Duodenal mucosa (tissue), 2 donors: ENCODE data around the gene RGS10.
A peak's percentile ranks its signal among the peaks of the same experiment; 100 is the strongest.

Experiments
- H3K27ac ChIP-seq: one replicate; pipeline ENCODE4 v1.7.0; 2013; ENCODE audit warnings: low read depth, low read length
- H3K27me3 ChIP-seq, 2 donors: one replicate each; pipeline ENCODE4 v1.7.0; 2013; ENCODE audit warnings: low read length in 2 of 2, control low read depth in 1 of 2; ENCODE audit not compliant: insufficient read depth in 2 of 2, control insufficient read depth in 1 of 2
- H3K36me3 ChIP-seq, 2 donors: one replicate each; pipeline ENCODE4 v1.7.0; 2013; ENCODE audit warnings: low read length in 2 of 2, control low read depth in 1 of 2; ENCODE audit not compliant: insufficient read depth in 2 of 2, control insufficient read depth in 1 of 2
- H3K4me1 ChIP-seq, 2 donors: one replicate each; pipeline ENCODE4 v1.7.0; 2013; ENCODE audit warnings: low read length in 2 of 2, control low read depth in 1 of 2; ENCODE audit not compliant: insufficient read depth in 2 of 2, control insufficient read depth in 1 of 2
- H3K4me3 ChIP-seq, 2 donors: one replicate each; pipeline ENCODE4 v1.7.0; 2013; ENCODE audit warnings: low read length in 2 of 2, low read depth in 1 of 2
- H3K9ac ChIP-seq, 2 donors: one replicate each; pipeline ENCODE4 v1.7.0; 2013; ENCODE audit warnings: low read length in 2 of 2, low read depth in 1 of 2
- H3K9me3 ChIP-seq, 2 donors: one replicate each; pipeline ENCODE4 v1.7.0; 2013; ENCODE audit warnings: low read length in 2 of 2, control low read depth in 1 of 2; ENCODE audit not compliant: control insufficient read depth in 1 of 2

The RGS10 gene

GRCh38 chr10:119550827-119551226 lies 8.3 kb upstream of the RGS10 start:
- no peak overlapping the region for H3K27ac ChIP-seq
- no peaks in the 10 kb centered on the region for H3K9me3 ChIP-seq
- H3K9ac ChIP-seq: no peak overlapping the region
- H3K4me3 ChIP-seq: no peak overlapping the region
- H3K27me3 ChIP-seq: peaks cover 0 to 9% of the 10 kb centered on the region in 2 donors
- H3K4me1 ChIP-seq: no peaks in the 10 kb centered on the region
- no peaks in the 10 kb centered on the region for H3K36me3 ChIP-seq

- Histone ChIP-seq H3K9me3 (no peaks in the 10 kb centered on the region), H3K27ac (no peak overlapping the region), H3K27me3 (peaks cover 0 to 9% of the 10 kb centered on the region in 2 donors), H3K4me3 (no peak overlapping the region), H3K4me1 (no peaks in the 10 kb centered on the region), H3K9ac (no peak overlapping the region), H3K36me3 (no peaks in the 10 kb centered on the region)
Measured at GRCh38 chr10:119549247-119549999, 6.9 kb upstream of the RGS10 start.

DNA sequence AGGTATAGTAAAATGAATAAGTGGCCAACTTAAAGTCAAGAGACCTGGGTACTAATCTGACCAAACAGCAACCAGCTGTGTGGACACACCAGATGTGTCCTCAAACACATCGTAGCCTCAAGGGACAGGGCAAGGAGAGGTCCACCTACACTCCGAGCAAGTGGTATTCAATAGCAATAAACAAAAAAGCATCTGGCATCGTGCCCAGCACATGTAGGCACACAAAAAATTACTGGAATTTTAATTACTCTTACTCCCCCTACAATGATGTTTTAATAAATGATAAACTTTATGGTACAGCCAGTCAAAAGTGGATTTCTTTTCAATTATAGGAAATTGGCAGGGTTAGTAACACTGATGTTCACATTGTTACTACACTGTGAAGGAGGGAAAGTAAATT lies 3.5 kb upstream of the RGS10 start:
- H3K9ac ChIP-seq: no peak overlapping the region
- H3K36me3 ChIP-seq: no peaks in the 10 kb centered on the region
- H3K27ac ChIP-seq: no peak overlapping the region
- peaks cover 0 to 9% of the 10 kb centered on the region in 2 donors for H3K27me3 ChIP-seq
- H3K4me1 ChIP-seq: peaks cover 4 to 5% of the 10 kb centered on the region in 2 donors
- no peak overlapping the region for H3K4me3 ChIP-seq
- H3K9me3 ChIP-seq: no peaks in the 10 kb centered on the region

DNA sequence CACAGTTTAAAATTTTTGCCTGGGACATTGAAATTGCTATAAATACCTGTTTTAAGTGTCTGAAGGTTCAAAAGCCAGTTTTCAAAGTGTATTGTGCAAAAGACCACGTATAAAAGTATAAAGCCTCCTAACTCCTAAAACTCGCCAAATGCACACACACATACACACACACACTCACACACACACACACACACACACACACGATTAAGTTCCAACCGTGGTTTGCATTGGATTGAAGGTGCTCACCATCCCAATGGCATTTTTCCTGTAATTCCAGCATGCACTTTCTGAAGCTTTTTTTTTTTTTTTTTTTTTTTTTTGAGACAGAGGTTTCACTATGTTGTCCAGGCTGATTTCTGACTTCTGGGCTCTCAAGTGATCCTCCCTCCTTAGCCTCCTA lies 2.8 kb upstream of the RGS10 start:
- no peaks in the 10 kb centered on the region for H3K9me3 ChIP-seq
- H3K27me3 ChIP-seq: peaks cover 0 to 9% of the 10 kb centered on the region in 2 donors
- H3K36me3 ChIP-seq: no peaks in the 10 kb centered on the region
- H3K4me3 ChIP-seq: no peak overlapping the region
- H3K27ac ChIP-seq: no peak overlapping the region
- H3K4me1 ChIP-seq: peaks cover 5 to 8% of the 10 kb centered on the region in 2 donors
- no peak overlapping the region for H3K9ac ChIP-seq

DNA sequence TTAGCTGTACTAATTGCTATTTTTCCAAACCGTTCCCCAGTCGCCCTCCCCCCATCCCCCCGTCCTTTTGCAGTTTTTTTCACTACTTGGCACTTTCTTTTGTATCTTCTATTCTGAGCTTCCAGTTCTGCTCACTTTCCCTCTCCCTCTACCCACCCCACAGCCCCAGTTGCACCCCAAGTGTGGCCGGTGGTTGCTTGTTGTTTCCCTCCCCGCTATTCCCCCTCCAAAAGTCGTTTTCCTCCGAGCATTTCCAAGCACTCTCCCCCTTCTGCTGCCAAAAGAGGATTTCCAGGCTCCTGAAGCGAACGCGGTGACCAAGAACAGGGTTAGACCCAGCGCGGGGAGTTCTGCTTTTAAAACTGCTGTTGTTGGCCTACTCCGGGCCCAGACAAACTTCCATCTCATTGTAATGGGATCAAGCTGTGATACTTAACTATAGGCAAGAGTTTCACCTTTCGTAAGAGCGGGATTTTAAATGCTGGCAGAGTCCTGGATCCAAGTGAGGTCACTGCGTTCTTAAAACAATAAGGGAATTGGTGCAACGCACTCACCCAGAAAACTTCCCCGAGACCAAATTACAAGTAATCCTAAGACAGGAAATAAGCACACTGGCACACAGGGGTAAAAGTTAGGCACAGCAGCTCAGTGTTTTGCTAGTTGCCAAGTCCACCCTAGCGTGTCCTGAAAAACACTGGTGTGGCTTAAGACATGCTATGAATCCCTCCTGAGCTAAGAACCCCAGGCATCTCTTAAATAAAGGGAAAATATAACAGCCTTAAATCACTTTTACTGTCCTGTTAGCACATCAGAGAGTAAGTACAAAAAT lies 1.5 kb upstream of the RGS10 start:
- Histone ChIP-seq H3K27ac (no peak overlapping the region), H3K9ac (peak overlapping the region in 1 of 2 donors; percentile 20), H3K4me1 (peaks cover 10 to 13% of the 10 kb centered on the region in 2 donors), H3K9me3 (no peaks in the 10 kb centered on the region), H3K27me3 (peaks cover 0 to 9% of the 10 kb centered on the region in 2 donors), H3K4me3 (peak overlapping the region in 1 of 2 donors; percentile 76), H3K36me3 (no peaks in the 10 kb centered on the region)

GRCh38 chr10:119542988-119543813 lies 682 bp upstream of the RGS10 start:
- no peaks in the 10 kb centered on the region for H3K36me3 ChIP-seq
- peak overlapping the region; percentile 49 for H3K27ac ChIP-seq
- peak overlapping the region; percentile 76 to 81 for H3K4me3 ChIP-seq
- H3K9me3 ChIP-seq: no peaks in the 10 kb centered on the region
- peaks cover 12 to 16% of the 10 kb centered on the region in 2 donors for H3K4me1 ChIP-seq
- H3K9ac ChIP-seq: peak overlapping the region; percentile 20 to 43
- H3K27me3 ChIP-seq: peaks cover 0 to under 1% of the 10 kb centered on the region in 2 donors

GRCh38 chr10:119541459-119542356 lies 811 bp downstream of the RGS10 start:
- Histone ChIP-seq H3K27ac (peak overlapping the region; percentile 22), H3K36me3 (no peaks in the 10 kb centered on the region), H3K4me3 (peak overlapping the region; percentile 76 to 81), H3K9ac (peak overlapping the region; percentile 56 to 84), H3K27me3 (no peaks in the 10 kb centered on the region), H3K9me3 (no peaks in the 10 kb centered on the region), H3K4me1 (peaks cover 14 to 21% of the 10 kb centered on the region in 2 donors)

DNA sequence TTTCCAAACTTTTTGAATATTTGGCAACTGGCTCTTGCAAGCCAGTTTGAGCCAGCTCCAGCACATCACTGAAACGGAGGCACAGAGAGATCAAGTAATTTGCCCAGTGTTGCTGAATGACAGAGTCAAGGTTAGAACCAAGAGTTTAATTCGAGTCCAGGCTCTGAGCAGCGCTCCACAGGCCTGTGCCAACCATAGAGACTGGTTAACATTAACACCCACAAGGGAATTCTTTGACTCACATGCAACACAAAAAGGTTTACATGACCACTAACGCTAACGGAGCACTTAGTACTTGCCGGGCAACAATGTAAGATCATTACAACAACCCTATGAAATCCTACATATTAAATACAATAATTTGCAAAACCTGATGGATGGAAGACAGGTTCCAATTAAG lies 1.5 kb downstream of the RGS10 start:
- Histone ChIP-seq H3K36me3 (no peaks in the 10 kb centered on the region), H3K4me3 (peak overlapping the region; percentile 76 to 81), H3K27ac (no peak overlapping the region), H3K27me3 (no peaks in the 10 kb centered on the region), H3K4me1 (peaks cover 20 to 27% of the 10 kb centered on the region in 2 donors), H3K9me3 (no peaks in the 10 kb centered on the region), H3K9ac (peak overlapping the region in 1 of 2 donors; percentile 84)

DNA sequence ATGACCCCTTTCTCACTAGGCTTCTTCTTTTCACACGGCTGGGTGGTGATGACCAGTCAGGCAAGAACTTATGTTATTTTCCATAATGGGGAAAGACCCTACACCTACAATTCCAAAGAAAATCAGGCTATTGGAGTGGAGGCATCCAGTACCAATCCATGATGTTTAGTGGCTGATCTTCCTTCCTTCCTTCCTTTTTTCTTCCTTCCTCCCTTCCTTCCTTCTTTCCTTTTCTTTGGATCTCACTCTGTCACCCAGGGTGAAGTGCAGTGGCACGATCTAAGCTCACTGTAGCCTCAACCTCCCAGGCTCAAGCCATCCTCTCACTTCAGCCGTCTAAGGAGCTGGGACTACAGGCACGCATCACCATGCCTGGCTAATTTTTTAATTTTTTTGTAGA lies 2.5 kb downstream of the RGS10 start:
- peak overlapping the region in 1 of 2 donors; percentile 81 for H3K4me3 ChIP-seq

More for the DNA sequence above, 2.5 kb downstream of the RGS10 start:
- H3K9ac ChIP-seq: no peak overlapping the region
- no peaks in the 10 kb centered on the region for H3K27me3 ChIP-seq
- no peak overlapping the region for H3K27ac ChIP-seq
- no peaks in the 10 kb centered on the region for H3K36me3 ChIP-seq
- H3K9me3 ChIP-seq: no peaks in the 10 kb centered on the region
- peaks cover 20 to 27% of the 10 kb centered on the region in 2 donors for H3K4me1 ChIP-seq
